ENCODE data around the gene CCSER1.
A peak's percentile ranks its signal among the peaks of the same experiment; 100 is the strongest.

Gene CCSER1

GRCh38 chr4:90641861-90642599, 514.8 kb downstream of the CCSER1 start:
- H3K27ac ChIP-seq = no peak overlapping the region
- peak; percentile 51 for TF ChIP-seq CTCF (conservative IDR thresholded peaks at IDR 0.05)

GRCh38 chr4:90643156-90643555, 516.0 kb downstream of the CCSER1 start:
- no peak for TF ChIP-seq CTCF (conservative IDR thresholded peaks at IDR 0.05)
- H3K27ac ChIP-seq = no peak overlapping the region

- H3K27ac ChIP-seq = no peak overlapping the region
- TF ChIP-seq CTCF (conservative IDR thresholded peaks at IDR 0.05) = no peak
Measured at GRCh38 chr4:90648311-90648710, 521.1 kb downstream of the CCSER1 start.

GRCh38 chr4:90648791-90649190, 521.6 kb downstream of the CCSER1 start:
- no peak overlapping the region for H3K27ac ChIP-seq
- TF ChIP-seq CTCF (conservative IDR thresholded peaks at IDR 0.05) = no peak

- TF ChIP-seq CTCF (conservative IDR thresholded peaks at IDR 0.05) = no peak
Measured at GRCh38 chr4:90660672-90661071, 533.5 kb downstream of the CCSER1 start.

GRCh38 chr4:90670183-90670582, 543.0 kb downstream of the CCSER1 start:
- no peak overlapping the region for H3K27ac ChIP-seq
- no peak for TF ChIP-seq CTCF (conservative IDR thresholded peaks at IDR 0.05)

More at GRCh38 chr4:90660672-90661071, 533.5 kb downstream of the CCSER1 start:
- H3K27ac ChIP-seq = no peak overlapping the region

GRCh38 chr4:90689739-90690138, 562.5 kb downstream of the CCSER1 start:
- no peak for TF ChIP-seq CTCF (conservative IDR thresholded peaks at IDR 0.05)
- H3K27ac ChIP-seq = no peak overlapping the region
